GM21381 (cell line): Measurements from ENCODE around the gene POLR3B.
"Not testable (repeated sequence)": the region's sequence is repeated elsewhere in the genome, so short reads cannot be mapped to it uniquely, and the experiment has no call there.

Experiments used
- ATAC-seq: cut with Tn5 transposase; IDR thresholded peaks from one replicate; pipeline ENCODE4 v1.9.1; 2021; ENCODE audit warnings: mild to moderate bottlenecking, moderate library complexity; ENCODE audit not compliant: unreplicated experiment

POLR3B gene

DNA sequence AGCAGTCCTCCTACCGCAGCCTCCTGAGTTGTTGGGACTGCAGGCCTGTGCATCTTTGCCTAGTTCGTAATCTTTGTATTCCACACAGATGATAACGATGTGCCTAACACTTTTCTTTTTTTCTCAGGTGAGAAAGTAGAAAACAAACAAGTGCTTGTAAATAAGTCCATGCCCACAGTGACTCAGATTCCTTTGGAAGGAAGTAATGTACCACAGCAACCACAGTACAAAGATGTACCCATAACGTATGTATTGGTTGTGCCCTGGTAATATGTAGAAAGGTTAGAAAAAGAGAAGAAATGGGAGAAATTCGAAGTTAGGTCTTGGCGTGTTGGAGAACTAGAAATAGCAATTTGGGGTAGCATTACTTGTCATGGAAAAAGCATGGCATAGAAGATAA, 101.6 kb downstream of the POLR3B start:
- no peak for ATAC-seq

- ATAC-seq, result no peak
These were observed 102.0 kb downstream of the POLR3B start for GRCh38 chr12:106459534-106459933.

- ATAC-seq, result no peak
These were observed 104.2 kb downstream of the POLR3B start for GRCh38 chr12:106461730-106462129.

DNA sequence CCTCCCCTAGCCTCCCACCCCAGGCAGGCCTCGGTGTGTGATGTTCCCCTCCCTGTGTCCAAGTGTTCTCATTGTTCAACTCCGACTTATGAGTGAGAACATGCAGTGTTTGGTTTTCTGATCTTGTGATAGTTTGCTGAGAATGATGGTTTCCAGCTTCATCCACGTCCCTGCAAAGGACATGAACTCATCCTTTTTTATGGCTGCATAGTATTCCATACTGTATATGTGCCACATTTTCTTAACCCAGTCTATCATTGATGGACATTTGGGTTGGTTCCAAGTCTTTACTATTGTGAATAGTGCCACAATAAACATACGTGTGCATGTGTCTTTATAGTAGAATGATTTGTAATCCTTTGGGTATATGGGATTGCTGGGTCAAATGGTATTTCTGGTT, 108.1 kb downstream of the POLR3B start:
- not testable (repeated sequence) for ATAC-seq

GRCh38 chr12:106475662-106476061, 118.1 kb downstream of the POLR3B start:
- ATAC-seq, result not testable (repeated sequence)

- ATAC-seq, result not testable (repeated sequence)
These were observed 120.1 kb downstream of the POLR3B start for GRCh38 chr12:106477627-106478026.

DNA sequence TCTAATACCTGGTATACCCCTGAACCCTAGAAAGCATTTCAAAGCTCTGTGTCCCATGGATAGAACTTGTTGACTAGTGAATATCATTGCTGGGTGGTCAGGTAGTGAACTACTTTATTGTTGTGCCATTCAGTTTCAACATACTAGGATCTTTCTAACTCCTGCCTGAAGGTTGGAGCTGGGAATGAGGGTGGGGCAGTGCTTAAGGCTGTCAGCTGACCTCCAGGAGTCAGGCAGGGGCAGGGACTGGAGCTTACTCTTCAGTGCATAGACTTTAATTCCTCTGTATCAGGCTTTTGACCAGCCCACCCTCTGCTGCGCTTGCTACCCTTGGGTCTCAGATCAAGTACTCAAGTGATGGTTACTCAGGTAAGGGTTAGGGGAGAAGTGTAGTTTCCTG, 122.7 kb downstream of the POLR3B start:
- ATAC-seq, result no peak

DNA sequence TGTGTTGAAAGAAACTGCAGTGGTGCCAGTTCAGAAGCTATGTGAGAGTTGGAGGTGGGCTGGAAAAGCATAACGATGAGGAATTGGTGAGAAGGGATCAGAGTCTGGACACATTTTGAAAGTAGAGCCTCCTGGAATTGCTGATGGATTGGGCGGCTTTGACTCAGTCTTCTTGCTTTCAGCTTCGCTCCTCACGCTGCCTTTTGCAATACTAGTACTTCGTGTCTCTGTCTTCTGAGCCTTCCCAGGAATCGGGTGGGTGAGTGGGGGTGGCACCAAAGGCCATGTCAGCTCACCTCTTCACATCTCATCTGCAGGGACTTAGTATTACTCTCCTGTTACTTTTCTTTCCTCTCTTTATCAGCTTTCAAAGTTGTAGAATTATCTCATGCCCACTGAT, 123.7 kb downstream of the POLR3B start:
- ATAC-seq, result no peak

GRCh38 chr12:106487664-106488063, 130.1 kb downstream of the POLR3B start:
- no peak for ATAC-seq

GRCh38 chr12:106488884-106489283, 131.3 kb downstream of the POLR3B start:
- ATAC-seq, result no peak

GRCh38 chr12:106490264-106490663, 132.7 kb downstream of the POLR3B start:
- no peak for ATAC-seq

DNA sequence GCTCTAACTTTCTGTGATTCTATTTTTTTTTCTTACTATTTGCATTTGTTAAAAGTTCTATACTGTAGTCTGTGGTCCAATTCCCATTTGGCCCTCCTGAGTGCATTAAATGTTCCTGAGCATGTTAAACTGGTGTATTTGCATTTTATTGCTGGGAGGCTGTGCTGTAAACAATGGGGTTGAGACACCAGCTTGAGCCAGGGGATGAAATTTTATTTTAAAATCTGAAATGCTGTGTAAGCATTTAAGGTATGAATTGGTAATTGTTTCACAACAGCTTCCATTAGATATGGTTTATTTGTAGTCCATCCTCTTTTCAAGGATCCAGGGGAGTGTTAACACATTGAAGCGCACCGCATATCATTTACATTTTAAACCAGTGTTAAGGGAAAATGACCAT, 135.3 kb downstream of the POLR3B start:
- no peak for ATAC-seq

DNA sequence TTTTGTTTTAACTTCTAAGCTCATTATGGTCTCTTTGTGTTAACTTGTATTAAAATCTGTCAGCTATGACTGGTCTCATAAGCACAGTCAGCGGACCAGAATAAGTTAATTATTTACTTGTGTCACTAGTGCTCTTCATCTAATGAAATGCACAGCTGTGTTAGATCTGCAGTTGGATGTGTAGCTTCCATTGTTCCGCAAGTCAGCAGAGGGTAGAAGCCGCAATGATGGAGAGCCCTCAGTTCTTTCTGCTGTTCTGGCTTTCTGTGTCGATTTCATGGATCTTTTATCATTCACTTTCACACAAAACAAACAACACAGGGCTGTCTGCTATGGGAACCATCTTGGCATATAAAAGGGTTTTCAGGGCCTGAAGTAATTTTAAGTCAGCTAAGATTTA, 136.0 kb downstream of the POLR3B start:
- no peak for ATAC-seq

DNA sequence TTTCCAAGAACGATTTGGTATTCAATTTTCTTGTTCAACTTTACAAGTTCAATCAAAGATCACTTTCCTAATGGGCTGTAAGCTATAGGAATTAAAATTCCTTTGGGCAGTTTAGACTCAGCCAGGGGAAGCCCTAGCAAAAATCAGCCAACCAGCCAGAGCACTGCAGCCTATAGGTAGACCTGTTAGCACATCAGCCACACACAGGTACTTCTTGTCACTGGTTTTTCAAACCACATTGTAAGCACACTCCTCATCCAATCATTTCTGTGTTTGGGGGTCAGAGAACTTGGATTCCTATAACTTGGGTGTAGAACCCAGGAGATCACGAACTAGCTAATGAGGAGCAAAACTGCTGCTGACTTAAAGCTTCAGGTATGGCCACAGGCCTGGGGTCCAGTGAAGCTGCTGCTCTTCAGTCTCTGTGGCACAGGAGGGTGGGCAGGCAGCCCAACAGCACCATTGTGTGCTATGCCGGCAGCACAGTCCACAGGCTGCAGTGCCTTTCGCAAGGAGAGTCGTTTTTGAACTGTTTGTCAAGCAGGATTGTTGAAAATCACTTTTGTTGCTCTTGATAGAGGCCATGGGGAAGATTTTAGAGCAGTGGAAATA, 137.9 kb downstream of the POLR3B start:
- ATAC-seq, result no peak

DNA sequence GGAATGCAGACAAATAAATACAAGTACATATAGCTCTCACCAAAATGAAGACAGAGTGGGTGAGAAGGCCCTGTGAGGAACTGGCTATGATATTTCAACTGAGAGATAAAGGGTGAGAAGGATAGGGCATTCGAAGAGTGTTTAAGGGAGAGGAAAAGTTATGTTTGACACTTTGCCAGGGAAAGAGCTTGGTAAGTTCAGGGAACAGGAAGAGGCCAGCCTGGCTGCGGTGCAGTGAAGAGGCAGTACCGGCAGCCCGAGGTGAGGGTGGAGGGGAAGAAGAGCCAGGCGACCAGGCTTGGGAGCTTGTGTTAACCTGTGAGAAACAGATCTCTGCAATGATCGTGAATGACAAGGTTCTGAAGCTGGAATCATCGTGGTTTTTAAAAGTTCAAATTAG, 140.5 kb downstream of the POLR3B start:
- ATAC-seq, result no peak

DNA sequence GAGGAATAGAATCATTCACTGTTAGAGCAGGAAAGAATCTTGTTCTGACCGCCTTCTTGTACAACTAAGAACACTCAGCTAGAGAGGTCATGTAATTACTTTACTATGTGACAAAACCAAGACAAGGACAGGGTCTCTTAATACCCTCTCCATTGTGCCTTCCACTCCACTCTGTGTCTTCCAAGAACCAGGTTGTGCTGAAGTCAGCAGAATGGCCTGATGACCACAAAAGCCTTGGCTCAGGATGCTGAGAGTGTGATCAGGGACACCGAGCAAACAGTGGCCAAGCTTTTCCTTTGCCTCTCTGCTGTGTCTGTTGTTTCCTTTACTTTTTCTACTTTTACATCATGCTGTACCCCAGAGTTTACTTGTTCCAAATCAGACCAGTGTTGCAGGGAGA, 142.1 kb downstream of the POLR3B start:
- ATAC-seq, result no peak

DNA sequence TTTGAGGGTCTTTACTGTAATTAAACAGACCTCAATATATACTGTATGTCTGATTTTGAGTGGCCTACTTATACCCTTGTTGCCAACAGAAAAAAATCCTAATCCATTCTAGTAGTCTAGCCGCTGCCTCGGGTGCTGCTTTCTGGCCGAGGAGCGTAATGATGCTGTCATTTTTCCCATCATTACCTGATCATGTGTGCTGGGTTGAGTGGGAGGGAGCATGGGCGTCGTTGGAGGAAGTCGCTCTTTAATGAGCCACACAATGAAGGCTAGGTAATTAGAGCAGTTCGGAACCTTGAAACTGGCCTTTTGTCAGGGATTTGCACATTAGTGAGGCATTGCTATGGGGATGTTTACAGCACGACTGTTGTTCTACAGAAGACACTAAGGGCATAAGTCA, 149.1 kb downstream of the POLR3B start:
- ATAC-seq, result no peak

GRCh38 chr12:106508966-106509365, 151.4 kb downstream of the POLR3B start:
- no peak for ATAC-seq

DNA sequence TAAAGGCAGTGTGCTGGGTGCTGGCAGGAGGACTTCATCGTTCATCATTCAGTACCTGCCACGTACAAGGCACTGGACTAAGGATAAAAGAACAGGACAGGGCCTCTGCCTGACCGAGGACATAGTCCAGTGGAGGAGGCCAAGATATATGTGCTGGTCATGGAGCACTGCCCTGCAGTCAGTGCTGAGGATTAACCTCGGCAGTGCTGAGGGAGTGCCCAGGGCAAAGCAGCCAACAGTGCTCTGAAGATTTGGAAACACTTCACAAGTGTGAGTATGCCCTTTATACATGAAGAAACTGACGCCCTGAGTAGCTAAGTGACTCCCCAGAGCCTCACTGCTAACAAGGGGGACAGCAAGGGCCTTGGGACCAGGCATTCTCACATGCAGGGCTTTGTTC, 153.8 kb downstream of the POLR3B start:
- no peak for ATAC-seq

- ATAC-seq, result no peak
These were observed 159.8 kb downstream of the POLR3B start for GRCh38 chr12:106517314-106517713.

GRCh38 chr12:106519607-106520021, 162.1 kb downstream of the POLR3B start:
- ATAC-seq, result no peak

DNA sequence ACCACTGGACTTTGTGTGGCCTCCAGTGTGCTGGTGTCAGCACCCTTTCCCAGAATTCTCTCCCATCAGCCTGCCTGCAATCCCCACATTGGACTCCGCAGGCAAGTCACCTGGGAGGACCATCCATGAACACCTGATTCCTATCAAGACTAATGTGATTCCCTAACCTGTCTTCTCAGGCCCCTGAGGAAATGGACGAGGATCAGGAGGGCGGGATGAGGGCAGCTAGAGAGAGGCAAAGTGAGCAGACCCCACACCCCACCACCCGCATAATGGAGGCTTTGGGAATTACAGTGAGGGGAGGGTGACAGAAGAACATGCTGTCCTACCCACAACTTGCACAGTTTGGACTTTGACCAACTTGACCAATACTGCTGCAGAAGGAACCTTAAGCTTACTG, 164.4 kb downstream of the POLR3B start:
- no peak for ATAC-seq

DNA sequence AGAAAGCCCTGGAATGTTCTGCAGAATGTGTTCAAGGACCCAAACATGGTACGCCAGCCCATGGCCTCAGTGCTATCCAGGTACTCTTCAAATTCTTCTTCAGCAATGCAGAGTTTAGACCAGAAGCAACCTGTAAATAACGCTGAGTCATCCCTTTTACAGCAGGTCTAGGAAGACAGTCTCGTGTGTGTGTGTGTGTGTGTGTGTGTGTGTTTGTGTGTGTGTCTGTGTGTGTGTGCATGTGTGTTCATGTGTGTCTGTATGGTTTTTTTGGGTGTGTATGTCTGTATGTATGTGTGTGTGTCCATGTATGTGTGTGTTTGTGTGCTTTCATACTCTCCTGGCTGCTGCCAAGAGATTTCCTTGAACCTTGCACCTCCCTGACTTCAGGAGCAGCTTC, 165.2 kb downstream of the POLR3B start:
- ATAC-seq, result no peak
